ENCODE measurements around the gene CAND2.

- TF ChIP-seq POLR2A (IDR thresholded peaks at IDR 0.05): no peak
- no peak for TF ChIP-seq CTCF (IDR thresholded peaks at IDR 0.05)
- TF ChIP-seq EP300 (IDR thresholded peaks at IDR 0.05): no peak
Observed at GRCh38 chr3:12777171-12777570, 19.3 kb upstream of the CAND2 start.
